Measurements from ENCODE around the gene FGF13. TPM values are rescaled to one million over a fixed set of nuclear protein-coding genes. Genes with fewer than 3 reads are reported as not detected.

The FGF13 gene
- total and polyA plus RNA-seq, 2 donors (not counting 1 experiment from before 2014, with no cell fraction given) = not detected

DNA sequence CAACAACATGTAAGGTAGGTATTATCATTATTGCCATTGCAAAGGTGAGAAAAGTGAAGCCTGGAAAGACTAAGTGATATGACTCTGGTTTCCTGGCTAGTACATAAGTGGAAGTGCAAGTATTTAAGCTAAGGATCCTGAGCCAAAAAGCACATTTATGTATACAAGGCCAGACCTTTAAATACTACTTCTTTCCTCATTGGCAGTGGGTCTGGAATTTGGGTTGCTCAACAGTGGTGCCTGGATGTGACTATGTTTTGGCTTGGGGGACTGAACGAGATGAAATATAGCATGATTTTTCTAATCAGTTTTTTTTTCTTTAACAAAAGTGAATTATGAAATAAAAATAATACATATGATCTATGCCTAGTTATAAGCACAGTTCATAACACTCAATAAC, 7.4 kb upstream of the FGF13 start:
- Mint-ChIP-seq H3K4me1 (no peaks in the 10 kb centered on the region), H3K27me3 (peaks cover 12% of the 10 kb centered on the region), H3K4me3 (no peak overlapping the region), H3K27ac (no peak overlapping the region), H3K9me3 (ENCODE audit: insufficient read depth) (no peaks in the 10 kb centered on the region)
- DNase-seq (no peak), ATAC-seq (ENCODE audit: low read depth) (no peak)
- CTCF ChIA-PET = no interaction called here
- TF ChIP-seq EZH2 (IDR thresholded peaks at IDR 0.05; ENCODE audit: borderline replicate concordance, insufficient read depth, low read depth, low read length, poor library complexity, severe bottlenecking) (no peak), CTCF (IDR thresholded peaks at IDR 0.05) (no peak)
- Histone ChIP-seq H3K27me3 (replicated peaks in 1 of 4; ENCODE audit: control extremely low read depth in 1 of 4, control insufficient read depth in 3 of 4, insufficient read depth in 4 of 4, low read length in 3 of 4) (no peaks in the 10 kb centered on the region), H3K27ac (ENCODE audit: low read length in 2 of 2) (no peak overlapping the region), H3K9me3 (ENCODE audit: control extremely low read depth in 1 of 3, control insufficient read depth in 2 of 3, insufficient read depth in 1 of 3, low read length in 2 of 3) (no peaks in the 10 kb centered on the region), H2AFZ (ENCODE audit: insufficient read depth, low read depth, low read length, poor library complexity, severe bottlenecking) (no peak overlapping the region), H4K20me1 (ENCODE audit: control insufficient read depth, insufficient read depth, low read length, poor library complexity, severe bottlenecking) (no peaks in the 10 kb centered on the region), H3K4me2 (replicated peaks; ENCODE audit: low read depth, low read length, poor library complexity, severe bottlenecking) (no peak overlapping the region), H3K36me3 (replicated peaks in 1 of 2; ENCODE audit: control extremely low read depth in 1 of 2, control insufficient read depth in 1 of 2, extremely low read depth in 1 of 2, insufficient read depth in 2 of 2, low read length in 1 of 2) (no peaks in the 10 kb centered on the region), H3K9ac (ENCODE audit: low read length) (no peak overlapping the region), H3K4me3 (ENCODE audit: control extremely low read depth in 1 of 5, extremely low read depth in 1 of 5, insufficient read depth in 1 of 5, low read depth in 2 of 5, low read length in 4 of 5) (no peak overlapping the region), H3K4me1 (ENCODE audit: control insufficient read depth in 2 of 2, insufficient read depth in 2 of 2, low read length in 2 of 2) (no peaks in the 10 kb centered on the region), H3K79me2 (ENCODE audit: control insufficient read depth, insufficient read depth, low read length) (no peaks in the 10 kb centered on the region)
- POLR2A ChIA-PET = no interaction called here
- intact Hi-C loops (cut with micrococcal nuclease) = no loop called here
- WGBS (ENCODE audit: insufficient coverage) = no CpG with 5 or more reads among the region's 1 CpG

DNA sequence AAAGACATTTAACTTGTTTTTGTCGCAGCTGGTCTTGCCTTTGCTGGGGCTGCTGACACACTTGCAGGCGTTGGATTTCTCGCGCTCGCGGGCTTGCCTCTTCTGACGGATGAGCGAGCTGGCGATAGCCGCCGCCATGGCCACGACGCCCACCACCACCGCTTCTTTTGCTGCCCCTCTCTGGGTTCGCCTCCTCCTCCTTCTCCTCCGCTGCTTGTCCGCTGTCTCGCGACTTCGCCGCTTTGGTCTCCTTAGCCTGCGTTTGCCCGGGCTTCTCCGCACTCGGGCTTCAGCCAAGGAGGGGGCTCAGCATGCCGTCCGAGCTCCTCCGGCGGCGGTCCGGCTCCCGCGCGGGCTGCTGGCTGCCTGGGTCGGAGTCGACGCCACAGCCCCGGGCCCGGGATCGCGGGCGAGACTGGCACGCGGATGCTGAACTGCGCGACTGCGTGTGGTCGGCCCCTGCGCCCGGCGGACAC, 613 bp downstream of the FGF13 start:
- no peak overlapping the region for H3K27ac Mint-ChIP-seq
- peaks cover 2% of the 10 kb centered on the region for H3K4me1 Mint-ChIP-seq
- H3K27ac ChIP-seq (ENCODE audit: low read length in 2 of 2) = no peak overlapping the region
- ATAC-seq (ENCODE audit: low read depth) = no peak
- H3K4me1 ChIP-seq (ENCODE audit: control insufficient read depth in 2 of 2, insufficient read depth in 2 of 2, low read length in 2 of 2) = no peaks in the 10 kb centered on the region
- no peaks in the 10 kb centered on the region for H4K20me1 ChIP-seq (ENCODE audit: control insufficient read depth, insufficient read depth, low read length, poor library complexity, severe bottlenecking)
- intact Hi-C loops (cut with micrococcal nuclease) = no loop called here
- H3K9me3 Mint-ChIP-seq (ENCODE audit: insufficient read depth) = no peaks in the 10 kb centered on the region
- ChIA-PET POLR2A (no interaction called here), CTCF (no interaction called here)
- no peak overlapping the region for H3K4me3 ChIP-seq (ENCODE audit: control extremely low read depth in 1 of 5, extremely low read depth in 1 of 5, insufficient read depth in 1 of 5, low read depth in 2 of 5, low read length in 4 of 5)
- peak overlapping the region; percentile 28 for H2AFZ ChIP-seq (ENCODE audit: insufficient read depth, low read depth, low read length, poor library complexity, severe bottlenecking)
- no peak for TF ChIP-seq CTCF (IDR thresholded peaks at IDR 0.05)
- no peak for TF ChIP-seq EZH2 (IDR thresholded peaks at IDR 0.05; ENCODE audit: borderline replicate concordance, insufficient read depth, low read depth, low read length, poor library complexity, severe bottlenecking)
- H3K4me3 Mint-ChIP-seq = peak overlapping the region; percentile 53
- H3K79me2 ChIP-seq (ENCODE audit: control insufficient read depth, insufficient read depth, low read length) = no peaks in the 10 kb centered on the region
- H3K36me3 ChIP-seq (replicated peaks in 1 of 2; ENCODE audit: control extremely low read depth in 1 of 2, control insufficient read depth in 1 of 2, extremely low read depth in 1 of 2, insufficient read depth in 2 of 2, low read length in 1 of 2) = no peaks in the 10 kb centered on the region
- no peaks in the 10 kb centered on the region for H3K9me3 ChIP-seq (ENCODE audit: control extremely low read depth in 1 of 3, control insufficient read depth in 2 of 3, insufficient read depth in 1 of 3, low read length in 2 of 3)
- peaks cover 0 to 7% (median 1%) of the 10 kb centered on the region in 4 experiments for H3K27me3 ChIP-seq (replicated peaks in 1 of 4; ENCODE audit: control extremely low read depth in 1 of 4, control insufficient read depth in 3 of 4, insufficient read depth in 4 of 4, low read length in 3 of 4)
- no peak for DNase-seq
- WGBS (ENCODE audit: insufficient coverage) = 6% methylated on average over 36 of the region's 51 CpGs
- peaks cover 23% of the 10 kb centered on the region for H3K27me3 Mint-ChIP-seq
- H3K4me2 ChIP-seq (replicated peaks; ENCODE audit: low read depth, low read length, poor library complexity, severe bottlenecking) = no peak overlapping the region
- H3K9ac ChIP-seq (ENCODE audit: low read length) = no peak overlapping the region
